Activated CD4-positive, alpha-beta T cell treated with anti-CD3 and anti-CD28 coated beads, Interleukin-2, amount 50 U/mL, for 48 hours (primary cell): ENCODE data around the gene FAM131C.
"Not testable (repeated sequence)": the region's sequence is repeated elsewhere in the genome, so short reads cannot be mapped to it uniquely, and the experiment has no call there.

Experiments used
- DNase-seq, 2 experiments: peaks; one replicate each; pipeline ENCODE4 v3.0.0-alpha.2; 2020

Gene FAM131C

GRCh38 chr1:16076031-16076864 is 2.8 kb upstream of the FAM131C start:
- no peak for DNase-seq

GRCh38 chr1:16075337-16076030 is 2.0 kb upstream of the FAM131C start:
- no peak for DNase-seq

- no peak for DNase-seq
These were observed 766 bp upstream of the FAM131C start for GRCh38 chr1:16074217-16074616.

- DNase-seq: peak in 1 of 2 experiments; percentile 14
These were observed 601 bp downstream of the FAM131C start for GRCh38 chr1:16072616-16073484.

GRCh38 chr1:16072095-16072494 is 1.4 kb downstream of the FAM131C start:
- no peak for DNase-seq

- no peak for DNase-seq
These were observed 1.8 kb downstream of the FAM131C start for GRCh38 chr1:16071614-16072013.

- DNase-seq: no peak
These were observed 2.7 kb downstream of the FAM131C start for GRCh38 chr1:16070640-16071355.

- no peak for DNase-seq
These were observed 4.8 kb downstream of the FAM131C start for GRCh38 chr1:16068356-16069270.

GRCh38 chr1:16067933-16068332 is 5.5 kb downstream of the FAM131C start:
- DNase-seq: no peak

- DNase-seq: no peak
These were observed 6.2 kb downstream of the FAM131C start for GRCh38 chr1:16067127-16067768.

GRCh38 chr1:16066245-16066644 is 7.2 kb downstream of the FAM131C start:
- no peak for DNase-seq

GRCh38 chr1:16065269-16065576 is 8.2 kb downstream of the FAM131C start:
- DNase-seq: no peak

GRCh38 chr1:16064536-16065268 is 8.7 kb downstream of the FAM131C start:
- no peak for DNase-seq

GRCh38 chr1:16063921-16064320 is 9.5 kb downstream of the FAM131C start:
- no peak for DNase-seq

GRCh38 chr1:16063226-16063829 is 10.1 kb downstream of the FAM131C start:
- DNase-seq: no peak

- DNase-seq: not testable (repeated sequence)
These were observed 10.8 kb downstream of the FAM131C start for GRCh38 chr1:16062687-16063075.

GRCh38 chr1:16061989-16062686 is 11.3 kb downstream of the FAM131C start:
- not testable (repeated sequence) for DNase-seq

GRCh38 chr1:16061266-16061665 is 12.2 kb downstream of the FAM131C start:
- DNase-seq: no peak

GRCh38 chr1:16058394-16059120 is 14.9 kb downstream of the FAM131C start:
- not testable (repeated sequence) for DNase-seq
